OCI-LY7 (cell line): ENCODE data around the gene LARGE1.

Source experiments
- CTCF ChIP-seq: fragments of 200-600 bp; sonication (generic); conservative IDR thresholded peaks from 2 replicates; pipeline ENCODE4 v1.5.1; 2014; ENCODE audit warnings: mild to moderate bottlenecking, antibody characterized with exemption, low read length, moderate library complexity, mixed read lengths
- EZH2phosphoT487 ChIP-seq: fragments of 200-600 bp; sonication (generic); IDR thresholded peaks from 2 replicates; pipeline ENCODE4 v1.6.1; 2018; ENCODE audit warnings: low read depth, borderline replicate concordance, mild to moderate bottlenecking, mixed run types, antibody characterized with exemption, low read length, moderate library complexity, mixed read lengths

- TF ChIP-seq CTCF (no peak), EZH2phosphoT487 (no peak)
Observed at GRCh38 chr22:33678523-33678922, 241.8 kb downstream of the LARGE1 start.
